ENCODE measurements around the gene PAX3.

DNA sequence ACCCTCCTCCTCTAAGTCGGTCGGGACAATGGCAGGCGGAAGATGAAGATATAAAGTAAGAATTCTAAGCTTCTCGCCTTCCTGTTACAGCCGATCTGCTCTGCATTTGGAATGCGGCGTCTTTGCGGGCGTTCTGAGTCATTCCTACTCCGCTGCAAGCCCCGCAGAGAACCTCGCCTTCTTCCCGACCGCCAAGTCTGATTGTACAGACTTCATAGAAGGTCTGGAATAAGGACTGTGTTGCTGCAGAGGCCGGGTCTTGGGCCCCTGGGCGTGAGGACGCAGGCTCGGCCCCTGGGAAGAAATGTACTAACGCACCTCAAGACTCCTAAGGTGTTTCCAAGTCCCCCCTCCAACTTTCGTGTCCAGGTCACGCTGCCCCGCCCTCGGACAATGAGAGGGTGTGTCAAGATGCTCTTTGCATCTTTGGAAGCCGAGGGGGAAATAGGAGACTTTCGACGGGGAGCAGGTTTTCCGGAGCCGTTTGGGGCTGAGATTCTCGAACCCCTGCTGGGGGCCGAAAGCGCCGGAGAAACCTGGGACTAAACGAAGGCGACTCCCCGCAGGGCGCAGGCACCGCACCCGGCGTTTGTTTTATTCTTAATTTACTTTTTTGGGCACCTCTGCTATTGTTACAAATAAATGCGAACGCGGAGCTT, 12.7 kb upstream of the PAX3 start:
- TF ChIP-seq, protein P1, sequence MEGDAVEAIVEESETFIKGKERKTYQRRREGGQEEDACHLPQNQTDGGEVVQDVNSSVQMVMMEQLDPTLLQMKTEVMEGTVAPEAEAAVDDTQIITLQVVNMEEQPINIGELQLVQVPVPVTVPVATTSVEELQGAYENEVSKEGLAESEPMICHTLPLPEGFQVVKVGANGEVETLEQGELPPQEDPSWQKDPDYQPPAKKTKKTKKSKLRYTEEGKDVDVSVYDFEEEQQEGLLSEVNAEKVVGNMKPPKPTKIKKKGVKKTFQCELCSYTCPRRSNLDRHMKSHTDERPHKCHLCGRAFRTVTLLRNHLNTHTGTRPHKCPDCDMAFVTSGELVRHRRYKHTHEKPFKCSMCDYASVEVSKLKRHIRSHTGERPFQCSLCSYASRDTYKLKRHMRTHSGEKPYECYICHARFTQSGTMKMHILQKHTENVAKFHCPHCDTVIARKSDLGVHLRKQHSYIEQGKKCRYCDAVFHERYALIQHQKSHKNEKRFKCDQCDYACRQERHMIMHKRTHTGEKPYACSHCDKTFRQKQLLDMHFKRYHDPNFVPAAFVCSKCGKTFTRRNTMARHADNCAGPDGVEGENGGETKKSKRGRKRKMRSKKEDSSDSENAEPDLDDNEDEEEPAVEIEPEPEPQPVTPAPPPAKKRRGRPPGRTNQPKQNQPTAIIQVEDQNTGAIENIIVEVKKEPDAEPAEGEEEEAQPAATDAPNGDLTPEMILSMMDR (IDR thresholded peaks at IDR 0.05) = no peak
- TF ChIP-seq POLR2A (IDR thresholded peaks at IDR 0.05) = no peak

Measured in lower leg skin (tissue), 3 donors.